ENCODE measurements around the gene PDE8A. TPM values are rescaled to one million over a fixed set of nuclear protein-coding genes. Genes with fewer than 3 reads are reported as not detected.
A peak's percentile ranks its signal among the peaks of the same experiment; 100 is the strongest.
"Not testable (repeated sequence)": the region's sequence is repeated elsewhere in the genome, so short reads cannot be mapped to it uniquely, and the experiment has no call there.

PDE8A gene
- total and polyA plus RNA-seq, 2 experiments from 2014 or later = 15.3 to 26.0 TPM

GRCh38 chr15:85172846-85173490 is 191.3 kb downstream of the PDE8A start:
- H4K20me1 ChIP-seq (ENCODE audit: insufficient read depth, poor library complexity, severe bottlenecking) = no peaks in the 10 kb centered on the region
- no peaks in the 10 kb centered on the region for H3K79me2 ChIP-seq
- no peaks in the 10 kb centered on the region for H3K9me2 ChIP-seq (replicated peaks; ENCODE audit: insufficient read depth)
- no peaks in the 10 kb centered on the region for H3K36me3 ChIP-seq (replicated peaks; ENCODE audit: insufficient read depth, low read depth)
- H3K4me1 ChIP-seq (ENCODE audit: insufficient read depth) = peaks cover 9% of the 10 kb centered on the region
- TF ChIP-seq EZH2phosphoT487 (IDR thresholded peaks at IDR 0.05; ENCODE audit: low read depth, severe bottlenecking, unreplicated experiment) = no peak
- TF ChIP-seq CTCF (IDR thresholded peaks at IDR 0.05; ENCODE audit: poor library complexity) = no peak
- no peak for TF ChIP-seq EZH2 (IDR thresholded peaks at IDR 0.05; ENCODE audit: borderline replicate concordance)
- H3K27ac ChIP-seq = no peak overlapping the region
- no peaks in the 10 kb centered on the region for H3K27me3 ChIP-seq
- 84% methylated on average over 6 of the region's 6 CpGs for WGBS (ENCODE audit: low lambda C conversion rate, missing lambda C conversion rate)
- no peak overlapping the region for H2AFZ ChIP-seq
- H3K4me2 ChIP-seq = no peak overlapping the region
- H3K4me3 ChIP-seq = no peak overlapping the region
- no peaks in the 10 kb centered on the region for H3K9me3 ChIP-seq (ENCODE audit: low read depth)
- DNase-seq (ENCODE audit: low spot score) = no peak

GRCh38 chr15:85173630-85174029 is 192.0 kb downstream of the PDE8A start:
- peaks cover 11% of the 10 kb centered on the region for H3K4me1 ChIP-seq (ENCODE audit: insufficient read depth)
- not testable (repeated sequence) for DNase-seq (ENCODE audit: low spot score); H3K36me3 ChIP-seq (replicated peaks; ENCODE audit: insufficient read depth, low read depth); H3K27me3 ChIP-seq; H3K79me2 ChIP-seq; H3K27ac ChIP-seq; H4K20me1 ChIP-seq (ENCODE audit: insufficient read depth, poor library complexity, severe bottlenecking); H3K9me2 ChIP-seq (replicated peaks; ENCODE audit: insufficient read depth); H3K4me2 ChIP-seq; H3K9me3 ChIP-seq (ENCODE audit: low read depth); H2AFZ ChIP-seq; H3K4me3 ChIP-seq
- 61% methylated on average over 3 of the region's 5 CpGs for WGBS (ENCODE audit: low lambda C conversion rate, missing lambda C conversion rate)

GRCh38 chr15:85174521-85174920 is 192.9 kb downstream of the PDE8A start:
- WGBS (ENCODE audit: low lambda C conversion rate, missing lambda C conversion rate) = over 99% methylated on average over 4 of the region's 4 CpGs
- no peaks in the 10 kb centered on the region for H4K20me1 ChIP-seq (ENCODE audit: insufficient read depth, poor library complexity, severe bottlenecking)
- H3K9me3 ChIP-seq (ENCODE audit: low read depth) = no peaks in the 10 kb centered on the region
- TF ChIP-seq EZH2phosphoT487 (IDR thresholded peaks at IDR 0.05; ENCODE audit: low read depth, severe bottlenecking, unreplicated experiment) = no peak
- TF ChIP-seq CTCF (IDR thresholded peaks at IDR 0.05; ENCODE audit: poor library complexity) = no peak
- TF ChIP-seq EZH2 (IDR thresholded peaks at IDR 0.05; ENCODE audit: borderline replicate concordance) = no peak
- H3K4me1 ChIP-seq (ENCODE audit: insufficient read depth) = peaks cover 11% of the 10 kb centered on the region
- no peak for DNase-seq (ENCODE audit: low spot score)
- no peaks in the 10 kb centered on the region for H3K36me3 ChIP-seq (replicated peaks; ENCODE audit: insufficient read depth, low read depth)
- H3K4me2 ChIP-seq = no peak overlapping the region
- H3K9me2 ChIP-seq (replicated peaks; ENCODE audit: insufficient read depth) = no peaks in the 10 kb centered on the region
- H2AFZ ChIP-seq = no peak overlapping the region
- H3K79me2 ChIP-seq = no peaks in the 10 kb centered on the region
- H3K27me3 ChIP-seq = no peaks in the 10 kb centered on the region
- no peak overlapping the region for H3K4me3 ChIP-seq
- no peak overlapping the region for H3K27ac ChIP-seq

GRCh38 chr15:85177042-85177515 is 195.4 kb downstream of the PDE8A start:
- H4K20me1 ChIP-seq (ENCODE audit: insufficient read depth, poor library complexity, severe bottlenecking); H3K4me3 ChIP-seq; H3K36me3 ChIP-seq (replicated peaks; ENCODE audit: insufficient read depth, low read depth); H3K79me2 ChIP-seq; H3K27me3 ChIP-seq; H3K4me2 ChIP-seq; H3K9me2 ChIP-seq (replicated peaks; ENCODE audit: insufficient read depth); H3K9me3 ChIP-seq (ENCODE audit: low read depth); H2AFZ ChIP-seq: not testable (repeated sequence)
- H3K27ac ChIP-seq = peak overlapping the region; percentile 61
- WGBS (ENCODE audit: low lambda C conversion rate, missing lambda C conversion rate) = 52% methylated on average over 8 of the region's 8 CpGs
- peaks cover 11% of the 10 kb centered on the region for H3K4me1 ChIP-seq (ENCODE audit: insufficient read depth)
- DNase-seq (ENCODE audit: low spot score) = peak; percentile 32
